Bronchial epithelial cell (primary cell): ENCODE measurements around the gene HDGF. TPM values are rescaled to one million over a fixed set of nuclear protein-coding genes. Genes with fewer than 3 reads are reported as not detected.

Source experiments
- DNase-seq: peaks from one replicate; pipeline ENCODE4 v3.0.0-alpha.2; 2010; ENCODE audit warnings: low read depth
- FAIRE-seq: peaks from 2 replicates; lab custom pipeline; 2011; peaks lifted over from hg19 to GRCh38; lab: Jason Lieb, UNC
- H3K27me3 ChIP-seq: 2 replicates; pipeline ENCODE4 v1.5.1; 2011; ENCODE audit warnings: low read length; ENCODE audit not compliant: control insufficient read depth, insufficient read depth
- H3K36me3 ChIP-seq: 2 replicates; pipeline ENCODE4 v1.5.1; 2011; ENCODE audit warnings: low read length; ENCODE audit not compliant: control insufficient read depth, insufficient read depth
- H3K4me3 ChIP-seq: 2 replicates; pipeline ENCODE4 v1.5.1; 2011; ENCODE audit warnings: mild to moderate bottlenecking, low read depth, low read length, control low read depth
- CTCF ChIP-seq: IDR thresholded peaks from 2 replicates; pipeline ENCODE4 v1.5.1; 2011; ENCODE audit warnings: mild to moderate bottlenecking, moderate library complexity, low read length, control low read depth, inconsistent platforms; ENCODE audit not compliant: insufficient read depth, severe bottlenecking
- total RNA-seq: library from RNA; depleted of rRNA; stranded (reverse); fragments of >200 nt; gene quantifications from 2 replicates; pipeline ENCODE4 v1.2.1, GENCODE V29; 2014

HDGF gene
- total RNA-seq, 1 donor from 2014 or later, result 163 TPM

GRCh38 chr1:156727926-156728598 lies 23.4 kb downstream of the HDGF start, which contains the start of gene METTL25B:
METTL25B (plus strand) TSS chr1:156728469; CDS start chr1:156729105, 636 bp downstream.
- FAIRE-seq (no peak), DNase-seq (peak; percentile 60)
- no peak for TF ChIP-seq CTCF
- Histone ChIP-seq H3K27me3 (no peaks in the 10 kb centered on the region), H3K36me3 (peaks cover 16% of the 10 kb centered on the region), H3K4me3 (peak within 1 kb of the TSS; percentile 92)

- H3K27me3 ChIP-seq, result no peaks in the 10 kb centered on the region
- peaks cover 18% of the 10 kb centered on the region for H3K36me3 ChIP-seq
- DNase-seq (no peak), FAIRE-seq (no peak)
- H3K4me3 ChIP-seq, result peak overlapping the region; percentile 92
- TF ChIP-seq CTCF, result no peak
Observed at GRCh38 chr1:156727492-156727891, 24.0 kb downstream of the HDGF start.

- no peak for FAIRE-seq
- peak overlapping the region; percentile 23 for H3K4me3 ChIP-seq
- H3K27me3 ChIP-seq, result no peaks in the 10 kb centered on the region
- peak; percentile 60 for DNase-seq
- peak; percentile 71 for TF ChIP-seq CTCF
- peaks cover 14% of the 10 kb centered on the region for H3K36me3 ChIP-seq
Observed at GRCh38 chr1:156726549-156727226, 24.8 kb downstream of the HDGF start.

- FAIRE-seq, result no peak
- peak; percentile 72 for DNase-seq
- H3K27me3 ChIP-seq, result no peaks in the 10 kb centered on the region
- H3K4me3 ChIP-seq, result peak overlapping the region; percentile 23
- peaks cover 19% of the 10 kb centered on the region for H3K36me3 ChIP-seq
- peak; percentile 99 for TF ChIP-seq CTCF
Observed at GRCh38 chr1:156725683-156726280, 25.7 kb downstream of the HDGF start.

GRCh38 chr1:156721535-156721934 lies 29.9 kb downstream of the HDGF start:
- H3K4me3 ChIP-seq, result no peak overlapping the region
- TF ChIP-seq CTCF, result no peak
- no peaks in the 10 kb centered on the region for H3K27me3 ChIP-seq
- FAIRE-seq (no peak), DNase-seq (no peak)
- H3K36me3 ChIP-seq, result peaks cover 18% of the 10 kb centered on the region
